H9 (cell line): ENCODE data around the gene SH3PXD2B. TPM values are rescaled to one million over a fixed set of nuclear protein-coding genes. Genes with fewer than 3 reads are reported as not detected.

Experiments used
- DNase-seq: peaks from one replicate; pipeline ENCODE4 v3.0.0-alpha.2; 2017
- H2AFZ ChIP-seq: one replicate; pipeline ENCODE4 v1.6.1; 2013; ENCODE audit warnings: mild to moderate bottlenecking, low read length, control low read depth, moderate library complexity
- H2AK5ac ChIP-seq: 2 replicates; pipeline ENCODE4 v1.6.1; 2013; ENCODE audit warnings: low read length, control low read depth, mixed read lengths; ENCODE audit not compliant: insufficient read length
- H2BK120ac ChIP-seq: one replicate; pipeline ENCODE4 v1.6.1; 2013; ENCODE audit warnings: low read depth, mild to moderate bottlenecking, low read length, control low read depth, inconsistent platforms; ENCODE audit not compliant: poor library complexity, severe bottlenecking
- H2BK12ac ChIP-seq: 2 replicates; pipeline ENCODE4 v1.6.1; 2013; ENCODE audit warnings: low read length, control low read depth, mixed read lengths, low read depth; ENCODE audit not compliant: insufficient read length
- H2BK15ac ChIP-seq: 2 replicates; pipeline ENCODE4 v1.6.1; 2013; ENCODE audit warnings: low read depth, low read length, control low read depth
- H2BK20ac ChIP-seq: one replicate; pipeline ENCODE4 v1.6.1; 2013; ENCODE audit warnings: low read depth, mild to moderate bottlenecking, low read length, control low read depth, inconsistent platforms; ENCODE audit not compliant: poor library complexity, severe bottlenecking
- H2BK5ac ChIP-seq: 2 replicates; pipeline ENCODE4 v1.6.1; 2013; ENCODE audit warnings: low read length, control low read depth, mixed read lengths; ENCODE audit not compliant: insufficient read length
- H3K14ac ChIP-seq: 2 replicates; pipeline ENCODE4 v1.6.1; 2013; ENCODE audit warnings: low read length, control low read depth; ENCODE audit not compliant: insufficient read depth
- H3K18ac ChIP-seq: 2 replicates; pipeline ENCODE4 v1.6.1; 2013; ENCODE audit warnings: low read depth, mild to moderate bottlenecking, mixed read lengths, low read length, control low read depth; ENCODE audit not compliant: insufficient read length
- H3K23ac ChIP-seq: 2 replicates; pipeline ENCODE4 v1.6.1; 2013; ENCODE audit warnings: low read length, control low read depth, mixed read lengths, low read depth; ENCODE audit not compliant: insufficient read length
- H3K23me2 ChIP-seq: 2 replicates; pipeline ENCODE4 v1.6.1; 2013; ENCODE audit warnings: low read depth, mild to moderate bottlenecking, mixed read lengths, low read length, control low read depth; ENCODE audit not compliant: insufficient read length, poor library complexity, severe bottlenecking
- H3K27ac ChIP-seq: 2 replicates; pipeline ENCODE4 v1.5.1; 2013; ENCODE audit warnings: low read length, control low read depth, mixed read lengths, low read depth; ENCODE audit not compliant: insufficient read length
- H3K27me3 ChIP-seq: 2 replicates; pipeline ENCODE4 v1.6.1; 2013; ENCODE audit warnings: low read length, control low read depth, inconsistent platforms; ENCODE audit not compliant: insufficient read depth
- H3K4ac ChIP-seq: 2 replicates; pipeline ENCODE4 v1.6.1; 2013; ENCODE audit warnings: low read depth, mild to moderate bottlenecking, control low read depth, inconsistent platforms, low read length, moderate library complexity
- H3K4me1 ChIP-seq: 2 replicates; pipeline ENCODE4 v1.6.1; 2013; ENCODE audit warnings: low read length, control low read depth, inconsistent platforms; ENCODE audit not compliant: insufficient read depth
- H3K4me2 ChIP-seq: 2 replicates; pipeline ENCODE4 v1.6.1; 2013; ENCODE audit warnings: low read length, control low read depth, mixed read lengths; ENCODE audit not compliant: insufficient read length, insufficient read depth
- H3K56ac ChIP-seq: 2 replicates; pipeline ENCODE4 v1.6.1; 2013; ENCODE audit warnings: low read depth, mild to moderate bottlenecking, mixed read lengths, low read length, control low read depth; ENCODE audit not compliant: insufficient read length
- H3K79me1 ChIP-seq: 2 replicates; pipeline ENCODE4 v1.6.1; 2013; ENCODE audit warnings: low read depth, mild to moderate bottlenecking, moderate library complexity, low read length, control low read depth, inconsistent platforms; ENCODE audit not compliant: insufficient read depth, poor library complexity, severe bottlenecking
- H3K79me2 ChIP-seq: 2 replicates; pipeline ENCODE4 v1.6.1; 2013; ENCODE audit warnings: low read length, control low read depth, inconsistent platforms; ENCODE audit not compliant: insufficient read depth
- H3K9ac ChIP-seq: 2 replicates; pipeline ENCODE4 v1.6.1; 2013; ENCODE audit warnings: low read length, control low read depth, mixed read lengths; ENCODE audit not compliant: insufficient read length; ENCODE audit errors: extremely low read depth
- H3K9me3 ChIP-seq: one replicate; pipeline ENCODE4 v1.6.1; 2013; ENCODE audit warnings: low read depth, low read length, inconsistent platforms; ENCODE audit not compliant: control insufficient read depth
- H3T11ph ChIP-seq: one replicate; pipeline ENCODE4 v1.6.1; 2013; ENCODE audit warnings: mild to moderate bottlenecking, low read length, control low read depth, inconsistent platforms
- H4K20me1 ChIP-seq: one replicate; pipeline ENCODE4 v1.6.1; 2013; ENCODE audit not compliant: control insufficient read depth, insufficient read length, insufficient read depth
- H4K5ac ChIP-seq: 2 replicates; pipeline ENCODE4 v1.6.1; 2013; ENCODE audit warnings: low read depth, mild to moderate bottlenecking, mixed read lengths, low read length, control low read depth; ENCODE audit not compliant: insufficient read length
- H4K8ac ChIP-seq: replicated peaks from 2 replicates; pipeline ENCODE4 v1.6.1; 2013; ENCODE audit warnings: low read length, control low read depth, mixed read lengths, low read depth; ENCODE audit not compliant: insufficient read length
- H4K91ac ChIP-seq: 2 replicates; pipeline ENCODE4 v1.6.1; 2013; ENCODE audit warnings: low read depth, mild to moderate bottlenecking, moderate library complexity, mixed read lengths, low read length, control low read depth; ENCODE audit not compliant: insufficient read length
- H3K27ac Mint-ChIP-seq, 3 experiments: 2 replicates in 2 of 3; 3 replicates in 1 of 3; pipeline ENCODE4 v1.8.0; 2020 to 2021; ENCODE audit warnings: mixed read lengths in 3 of 3, mild to moderate bottlenecking in 1 of 3, moderate library complexity in 1 of 3
- H3K27me3 Mint-ChIP-seq: 2 replicates; pipeline ENCODE4 v1.8.0; 2021; ENCODE audit warnings: low read depth, mild to moderate bottlenecking, moderate library complexity, mixed read lengths
- H3K36me3 Mint-ChIP-seq, 3 experiments: 2 replicates in 2 of 3; 3 replicates in 1 of 3; pipeline ENCODE4 v1.8.0; 2020 to 2021; ENCODE audit warnings: low read depth in 3 of 3, mixed read lengths in 3 of 3; ENCODE audit not compliant: insufficient read depth in 1 of 3
- H3K4me1 Mint-ChIP-seq, 2 experiments: 2 replicates each; pipeline ENCODE4 v1.8.0; 2020; ENCODE audit warnings: mixed read lengths in 2 of 2
- H3K4me3 Mint-ChIP-seq, 2 experiments: 2 replicates in 1 of 2; 3 replicates in 1 of 2; pipeline ENCODE4 v1.8.0; 2020 to 2021; ENCODE audit warnings: mild to moderate bottlenecking in 2 of 2, mixed read lengths in 2 of 2, moderate library complexity in 1 of 2
- H3K9me3 Mint-ChIP-seq, 2 experiments: 2 replicates in 1 of 2; 3 replicates in 1 of 2; pipeline ENCODE4 v1.8.0; 2020; ENCODE audit warnings: mild to moderate bottlenecking in 2 of 2, mixed read lengths in 2 of 2, moderate library complexity in 1 of 2
- CTCF ChIP-seq: fragments of 200-600 bp; sonication (generic); conservative IDR thresholded peaks from 3 replicates; pipeline ENCODE4 v1.8.0; 2021; ENCODE audit warnings: antibody characterized with exemption, mild to moderate bottlenecking
- WGBS: extraction: QIAGEN DNeasy Blood & Tissue Kit; methylation state at CpG from one replicate; pipeline ENCODE4 v1.1.7; 2013; ENCODE audit warnings: missing lambda C conversion rate, low lambda C conversion rate, mixed read lengths; ENCODE audit not compliant: insufficient read length; ENCODE audit errors: extremely low coverage; 5-methylcytosine and 5-hydroxymethylcytosine counted together
- total RNA-seq: library from RNA; stranded (reverse); gene quantifications from 2 replicates; pipeline ENCODE4 v1.2.1, GENCODE V29; 2021

The SH3PXD2B gene
- total RNA-seq, 1 experiment from 2014 or later: 49.0 TPM

DNA sequence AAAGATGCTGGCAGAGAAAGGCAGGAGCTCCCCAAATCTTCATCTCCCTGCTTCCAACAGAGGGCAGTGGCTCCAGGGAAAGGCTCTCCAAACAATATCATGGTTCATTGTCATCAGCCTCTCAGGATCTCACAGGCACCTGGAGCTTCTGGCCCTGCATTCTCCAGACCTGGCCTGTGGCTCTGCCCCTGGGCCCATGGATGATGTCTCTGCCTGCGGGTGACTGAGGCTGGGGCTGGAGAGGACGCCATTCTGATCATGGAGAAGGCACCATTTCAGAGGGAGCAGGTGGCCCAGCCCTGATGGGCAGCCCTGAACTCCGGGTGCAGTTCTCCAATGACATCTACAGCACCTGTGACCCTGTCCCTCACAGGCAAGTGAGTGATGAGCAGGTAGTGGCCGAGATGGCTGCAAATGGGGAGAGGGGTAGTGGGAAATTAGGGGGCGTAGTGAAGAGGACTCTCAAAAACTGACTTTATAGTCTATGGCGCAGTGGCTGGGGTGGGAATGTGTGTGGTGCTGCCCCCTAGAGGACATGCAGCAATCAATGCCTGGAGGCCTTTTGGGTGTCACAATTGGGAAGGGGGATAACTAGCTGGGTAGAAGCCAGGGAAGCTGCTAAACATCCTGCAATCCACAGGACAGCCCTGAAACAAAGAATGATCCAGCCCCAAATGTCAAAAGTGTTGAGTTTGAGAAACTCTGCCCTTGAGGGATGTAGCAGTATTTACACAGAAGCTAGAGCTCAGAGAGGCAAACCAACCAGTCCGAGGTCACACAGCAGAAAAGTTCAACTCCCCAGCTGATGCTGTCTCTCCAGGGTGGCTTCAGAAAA, 3.2 kb downstream of the SH3PXD2B start:
- no peaks in the 10 kb centered on the region for H4K20me1 ChIP-seq
- 0 out of 2 replicates have a peak, but pooled peaks cover 4% of the 10 kb centered on the region for H3K4me1 ChIP-seq
- H3K23me2 ChIP-seq: peaks cover 8% of the 10 kb centered on the region
- H3K79me1 ChIP-seq: peaks cover 2% of the 10 kb centered on the region
- H2BK12ac ChIP-seq: no peak overlapping the region
- H3K18ac ChIP-seq: no peak overlapping the region
- WGBS: no CpG with 5 or more reads among the region's 7 CpGs
- Mint-ChIP-seq H3K4me1 (peaks cover 53 to 75% of the 10 kb centered on the region in 2 experiments), H3K9me3 (peaks cover 0 to 3% of the 10 kb centered on the region in 2 experiments; a peak in 1 of 5 replicates), H3K4me3 (peak overlapping the region in 1 of 2 experiments; percentile 7; a peak in 3 of 5 replicates), H3K27ac (peak overlapping the region; percentile 55 to 92 (median 75); a peak in 4 of 7 replicates), H3K27me3 (no peaks in the 10 kb centered on the region; the same call in 1 of the 2 replicates), H3K36me3 (peaks cover 3 to 29% (median 6%) of the 10 kb centered on the region in 3 experiments; a peak in 6 of 7 replicates)
- no peak overlapping the region for H3K4ac ChIP-seq
- H4K5ac ChIP-seq: no peak overlapping the region
- no peak overlapping the region for H4K91ac ChIP-seq
- no peak overlapping the region for H3T11ph ChIP-seq
- H3K9me3 ChIP-seq: no peaks in the 10 kb centered on the region
- H2BK20ac ChIP-seq: no peak overlapping the region
- peaks cover 11% of the 10 kb centered on the region; the same call in 1 of the 2 replicates for H3K79me2 ChIP-seq
- peak; percentile 83 for TF ChIP-seq CTCF
- no peak overlapping the region for H2BK120ac ChIP-seq
- H2AK5ac ChIP-seq: no peak overlapping the region
- no peak overlapping the region for H2AFZ ChIP-seq
- no peak overlapping the region for H3K4me2 ChIP-seq
- peak; percentile 70 for DNase-seq
- no peak overlapping the region for H3K23ac ChIP-seq
- no peak overlapping the region for H3K56ac ChIP-seq
- no peak overlapping the region for H3K27ac ChIP-seq
- H3K27me3 ChIP-seq: no peaks in the 10 kb centered on the region
- no peak overlapping the region for H2BK15ac ChIP-seq
- no peak overlapping the region for H2BK5ac ChIP-seq
- no peak overlapping the region for H3K14ac ChIP-seq
- no peak overlapping the region for H3K9ac ChIP-seq
- no peak overlapping the region for H4K8ac ChIP-seq
